NCI-H2196 treated with DMSO at 0.1 percent for 48 hours (cell line): ENCODE results near the gene GMFB.

Source experiments
- DNase-seq: peaks from one replicate; lab custom pipeline; 2025; ENCODE audit not compliant: unreplicated experiment; lab: John Stamatoyannopoulos, UW

GMFB gene

DNA sequence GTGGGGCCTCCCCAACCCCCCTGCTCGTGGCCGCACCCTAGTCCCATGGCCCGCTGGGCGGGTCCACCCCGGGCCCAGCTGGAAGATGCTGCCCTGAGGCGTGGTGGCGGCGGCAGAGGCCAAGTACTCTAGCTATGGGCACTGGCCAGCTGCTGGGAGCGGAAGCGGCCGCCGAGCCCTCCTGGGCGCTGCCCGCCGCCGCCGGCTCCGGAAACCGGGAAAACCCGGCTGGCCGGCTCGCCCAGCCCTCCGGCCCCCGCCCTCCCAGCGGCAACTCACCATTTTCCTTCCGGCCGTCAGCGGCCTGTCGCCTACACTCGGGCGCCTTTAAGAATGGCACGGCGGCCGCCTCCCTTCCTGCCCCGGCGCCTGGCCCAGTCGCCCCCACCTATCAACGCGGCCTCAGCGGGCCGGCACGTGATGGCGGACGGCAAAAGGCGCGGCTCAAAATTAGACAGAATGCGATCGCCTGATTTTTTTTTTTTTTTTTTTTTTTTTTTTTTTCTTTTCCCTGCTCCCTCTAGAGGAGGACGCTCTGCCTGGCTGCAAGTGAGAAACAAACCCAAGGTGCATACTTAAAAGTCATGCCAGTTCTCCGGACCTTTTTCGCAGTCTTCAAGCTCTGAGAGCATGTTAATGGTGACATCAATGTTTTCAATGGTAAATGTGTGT is at the start of gene GMFB:
Gene GMFB (minus strand): TSS at position 335 of the 672 bp plus-strand sequence. CDS start 53 bp downstream, at position 282.
- peak; percentile 85 for DNase-seq

DNA sequence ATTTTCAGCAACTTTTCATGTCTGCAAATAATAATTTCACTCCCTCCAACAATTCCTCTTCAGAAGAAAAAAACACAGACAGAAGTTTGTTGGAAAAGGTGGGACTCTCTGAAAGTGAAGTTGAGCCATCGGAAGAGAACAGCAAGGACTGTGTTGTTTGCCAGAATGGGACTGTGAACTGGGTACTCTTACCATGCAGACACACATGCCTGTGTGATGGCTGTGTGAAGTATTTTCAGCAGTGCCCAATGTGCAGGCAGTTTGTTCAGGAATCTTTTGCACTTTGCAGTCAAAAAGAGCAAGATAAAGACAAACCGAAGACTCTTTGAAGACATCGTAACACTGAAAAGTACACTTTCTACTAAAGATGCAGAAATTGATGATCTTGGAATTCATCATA is 49.3 kb upstream of the GMFB start:
- no peak for DNase-seq

DNA sequence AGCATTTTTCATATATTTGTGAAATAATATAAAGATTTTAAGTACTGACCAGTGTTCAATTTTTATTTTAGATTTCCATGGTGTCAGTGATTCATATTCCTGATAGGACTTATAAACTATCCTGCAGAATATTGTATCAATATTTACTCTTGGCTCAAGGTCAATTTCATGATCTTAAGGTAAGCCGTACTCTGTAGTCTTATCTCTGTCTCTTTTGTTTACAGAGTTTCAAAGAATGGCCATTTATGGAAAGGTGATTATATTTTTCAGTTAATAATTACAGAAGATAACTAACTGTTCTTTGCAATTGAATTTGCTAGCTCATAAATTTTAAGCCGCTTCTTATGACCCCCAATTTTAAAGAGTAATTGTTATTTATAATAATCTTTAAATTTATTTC is 48.9 kb upstream of the GMFB start:
- no peak for DNase-seq

DNA sequence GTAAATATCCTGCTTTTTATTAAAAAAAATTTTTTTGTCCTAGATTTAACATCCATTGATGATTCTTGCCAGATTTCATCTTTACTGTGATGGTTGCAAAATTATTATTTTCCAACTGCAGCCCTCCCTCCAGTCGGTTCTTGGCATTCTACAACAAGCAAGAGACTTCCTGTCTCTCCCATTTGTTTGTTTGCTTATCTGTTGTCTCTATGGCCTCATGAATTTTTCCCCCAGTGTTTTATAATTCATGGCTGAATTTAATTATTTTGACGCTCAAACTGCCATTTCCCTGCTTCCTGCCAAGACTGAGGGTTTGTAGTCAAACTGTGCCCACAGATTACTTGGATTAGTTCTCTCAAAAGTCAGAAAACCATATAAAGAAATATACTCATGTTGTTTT is 46.9 kb upstream of the GMFB start:
- no peak for DNase-seq

DNA sequence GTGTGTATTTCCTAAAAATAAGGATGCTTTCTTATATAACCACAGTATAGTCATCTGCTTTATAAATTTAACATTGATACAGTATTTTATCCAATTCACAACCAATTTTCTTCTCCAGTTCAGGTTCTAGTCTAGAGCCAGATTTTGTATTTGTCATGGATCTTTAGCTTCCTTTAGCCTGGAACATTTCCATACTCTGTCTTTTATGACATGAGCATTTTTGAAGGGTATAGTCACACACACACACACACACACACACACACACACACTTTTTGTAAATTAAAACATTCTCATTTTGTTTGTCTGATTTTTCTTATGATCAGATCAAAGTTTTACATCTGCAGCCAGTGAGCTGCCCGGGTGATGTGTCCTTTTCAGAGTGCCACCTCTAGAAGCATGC is 46.3 kb upstream of the GMFB start:
- DNase-seq, result no peak

DNA sequence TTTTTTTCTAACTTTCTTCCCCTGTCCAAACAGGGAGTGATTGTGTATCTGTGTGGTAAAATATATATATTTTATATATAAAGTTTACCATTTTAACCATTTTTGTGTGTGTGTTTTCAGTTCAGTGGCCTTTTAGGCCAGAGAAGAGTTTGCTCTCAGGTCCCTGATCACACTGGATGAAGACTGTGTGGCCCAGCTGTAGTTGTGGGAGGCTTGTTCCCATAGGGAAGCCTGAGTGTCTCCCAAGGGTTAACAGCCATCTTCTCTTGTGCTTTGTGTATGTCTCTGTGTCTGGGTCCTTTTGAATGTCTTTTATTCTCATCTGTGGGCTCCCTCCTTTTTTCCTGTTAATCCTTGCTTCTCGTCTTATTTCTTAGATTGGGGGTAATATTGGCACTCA is 44.3 kb upstream of the GMFB start:
- no peak for DNase-seq

DNA sequence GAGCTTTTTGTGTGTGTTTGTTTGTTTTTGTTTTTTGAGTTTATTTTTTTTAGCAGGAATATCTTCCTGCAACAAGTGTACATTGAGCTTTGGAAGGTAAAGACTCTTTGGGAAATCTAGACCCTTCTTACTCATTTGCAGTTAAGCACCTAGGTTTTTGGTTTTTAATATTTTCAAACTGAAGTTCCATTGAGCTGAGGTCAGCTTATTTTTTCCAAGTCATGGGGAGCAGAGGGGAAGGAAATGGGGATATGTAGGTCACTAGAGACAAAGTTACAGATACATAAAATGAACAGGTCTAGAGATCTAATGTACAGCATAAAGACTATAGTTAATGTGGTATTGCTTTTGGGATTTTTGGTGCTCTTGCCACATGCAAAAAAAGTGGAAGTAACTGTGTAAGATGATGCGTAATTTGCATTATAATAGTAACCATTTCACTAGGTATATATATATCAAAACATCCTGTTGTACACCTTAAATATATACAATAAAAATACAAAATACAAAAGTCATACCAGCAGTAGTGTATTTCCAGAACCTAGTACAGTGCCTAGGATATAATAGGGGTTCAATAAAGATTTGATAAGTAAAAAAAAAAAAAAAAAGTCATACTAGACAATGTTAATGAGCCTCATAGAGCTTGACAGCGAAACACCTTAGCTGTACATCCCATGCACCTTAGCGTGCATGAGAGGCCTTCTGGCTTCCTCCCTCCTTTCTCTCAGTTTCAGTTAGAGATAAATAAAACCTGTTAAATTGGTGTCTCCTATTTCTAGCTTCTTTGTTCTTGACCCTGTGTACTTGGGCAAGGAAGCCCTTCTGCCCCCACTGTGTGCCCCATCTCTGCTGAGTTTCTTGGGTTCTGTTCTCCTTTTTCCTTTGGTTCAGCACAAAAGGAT is 43.6 kb upstream of the GMFB start:
- no peak for DNase-seq

DNA sequence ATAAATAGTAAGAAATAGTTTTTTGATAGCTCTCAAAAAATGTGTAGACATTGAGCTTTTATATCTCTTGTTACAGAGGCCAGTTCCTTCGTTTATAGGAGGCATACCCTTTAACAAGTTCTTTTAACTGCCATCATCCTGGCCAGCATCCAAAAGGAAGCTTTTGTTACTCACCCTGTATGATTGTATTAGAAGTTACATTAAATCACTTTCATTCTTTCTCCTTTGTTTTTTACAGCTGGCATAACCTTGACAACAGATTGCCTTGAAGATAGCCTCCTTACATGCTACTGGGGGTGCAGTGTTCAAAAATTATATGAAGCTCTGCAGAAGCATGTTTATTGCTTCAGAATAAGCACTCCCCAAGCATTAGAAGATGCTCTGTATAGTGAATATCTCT is 41.0 kb upstream of the GMFB start:
- no peak for DNase-seq

DNA sequence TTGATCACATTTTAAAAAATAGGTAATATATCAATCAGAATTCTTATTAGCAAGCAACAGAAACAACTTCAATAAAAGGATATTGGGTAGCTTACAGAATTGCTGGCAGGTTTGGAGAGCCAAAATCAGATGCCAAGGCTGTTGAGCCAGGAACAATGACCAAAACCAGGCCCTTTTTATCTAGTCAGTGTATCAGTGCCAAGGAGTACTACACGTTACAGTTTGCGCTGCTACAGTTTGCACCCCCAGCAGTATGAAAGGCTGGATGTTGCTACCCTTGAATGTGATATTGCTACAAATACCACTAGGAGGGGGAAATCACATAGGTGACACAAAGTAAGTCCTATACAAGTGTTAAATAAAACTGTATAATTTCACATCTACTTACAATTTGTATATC is 40.2 kb upstream of the GMFB start:
- no peak for DNase-seq

DNA sequence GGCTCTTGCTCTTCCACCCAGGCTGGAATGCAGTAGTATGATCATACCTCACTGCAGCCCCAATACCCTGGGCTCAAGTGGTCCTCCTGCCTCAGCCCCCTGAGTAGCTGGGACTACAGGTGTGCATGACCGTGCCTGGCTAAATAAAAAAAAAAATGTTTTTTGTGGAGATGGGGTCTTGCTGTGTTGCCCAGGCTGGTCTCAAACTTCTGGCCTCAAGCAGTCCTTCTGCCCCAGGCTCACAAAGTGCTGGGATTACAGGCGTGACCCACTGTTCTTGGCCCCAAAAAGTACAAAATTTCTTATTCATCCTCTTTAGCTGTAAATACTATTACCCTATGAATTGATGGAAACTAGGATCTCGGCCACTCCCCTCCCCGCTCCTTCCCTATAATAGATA is 35.6 kb upstream of the GMFB start:
- no peak for DNase-seq

DNA sequence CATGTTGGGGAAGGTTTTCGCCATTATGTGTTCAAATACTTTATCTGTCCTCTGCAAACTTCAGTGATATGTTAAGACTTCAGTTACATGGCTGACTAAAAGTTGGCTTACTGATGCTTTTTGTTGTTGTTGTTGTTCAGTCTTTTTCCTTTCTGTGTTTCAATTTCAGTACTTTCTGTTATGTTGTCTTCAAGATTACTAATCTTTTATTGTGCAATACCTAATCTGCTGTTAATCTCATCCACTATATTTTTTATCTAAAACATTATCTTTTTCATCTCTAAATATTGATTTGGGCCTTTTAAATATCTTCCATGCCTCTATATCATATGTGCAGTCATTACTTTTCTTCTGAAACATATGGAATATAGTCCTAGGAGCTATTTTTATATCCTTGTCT is 27.9 kb upstream of the GMFB start:
- no peak for DNase-seq

DNA sequence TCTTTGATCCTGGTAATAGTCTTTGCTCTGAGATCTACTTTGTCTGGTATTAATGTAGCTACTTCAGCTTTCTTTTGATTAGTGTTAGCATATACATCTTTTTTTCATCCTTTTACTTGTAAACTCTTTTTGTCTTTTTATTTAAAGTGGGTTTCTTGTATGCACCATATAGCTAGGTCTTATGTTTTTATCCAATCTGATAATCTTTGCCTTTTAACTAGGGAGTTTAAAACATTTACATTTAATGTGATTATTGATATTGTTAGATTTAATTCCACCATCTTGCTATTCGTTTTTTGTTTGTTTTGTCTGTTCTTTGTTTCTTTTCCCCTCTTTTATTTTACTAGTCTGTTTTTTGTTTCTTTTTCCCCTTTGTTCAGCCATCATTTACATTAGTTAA is 26.9 kb upstream of the GMFB start:
- DNase-seq, result no peak

DNA sequence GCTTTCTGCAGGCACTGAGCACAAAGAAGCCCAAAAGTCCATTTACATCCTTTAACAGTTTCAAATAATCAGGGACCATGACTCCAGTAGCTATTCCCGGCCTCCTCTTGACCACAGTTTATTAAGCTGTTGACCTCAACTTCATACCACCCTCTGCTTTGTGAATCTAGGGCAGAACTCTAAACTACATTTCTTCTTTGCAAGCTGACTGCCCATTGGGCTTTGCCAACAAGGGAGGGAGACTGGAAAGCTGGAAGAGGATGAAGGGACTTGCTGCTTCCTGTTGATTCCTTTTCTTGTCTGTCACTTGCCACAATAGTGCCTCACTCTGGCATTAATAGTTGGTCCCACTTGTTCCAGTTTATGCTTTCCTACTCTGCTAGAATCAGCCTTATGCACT is 23.6 kb upstream of the GMFB start:
- DNase-seq, result no peak

DNA sequence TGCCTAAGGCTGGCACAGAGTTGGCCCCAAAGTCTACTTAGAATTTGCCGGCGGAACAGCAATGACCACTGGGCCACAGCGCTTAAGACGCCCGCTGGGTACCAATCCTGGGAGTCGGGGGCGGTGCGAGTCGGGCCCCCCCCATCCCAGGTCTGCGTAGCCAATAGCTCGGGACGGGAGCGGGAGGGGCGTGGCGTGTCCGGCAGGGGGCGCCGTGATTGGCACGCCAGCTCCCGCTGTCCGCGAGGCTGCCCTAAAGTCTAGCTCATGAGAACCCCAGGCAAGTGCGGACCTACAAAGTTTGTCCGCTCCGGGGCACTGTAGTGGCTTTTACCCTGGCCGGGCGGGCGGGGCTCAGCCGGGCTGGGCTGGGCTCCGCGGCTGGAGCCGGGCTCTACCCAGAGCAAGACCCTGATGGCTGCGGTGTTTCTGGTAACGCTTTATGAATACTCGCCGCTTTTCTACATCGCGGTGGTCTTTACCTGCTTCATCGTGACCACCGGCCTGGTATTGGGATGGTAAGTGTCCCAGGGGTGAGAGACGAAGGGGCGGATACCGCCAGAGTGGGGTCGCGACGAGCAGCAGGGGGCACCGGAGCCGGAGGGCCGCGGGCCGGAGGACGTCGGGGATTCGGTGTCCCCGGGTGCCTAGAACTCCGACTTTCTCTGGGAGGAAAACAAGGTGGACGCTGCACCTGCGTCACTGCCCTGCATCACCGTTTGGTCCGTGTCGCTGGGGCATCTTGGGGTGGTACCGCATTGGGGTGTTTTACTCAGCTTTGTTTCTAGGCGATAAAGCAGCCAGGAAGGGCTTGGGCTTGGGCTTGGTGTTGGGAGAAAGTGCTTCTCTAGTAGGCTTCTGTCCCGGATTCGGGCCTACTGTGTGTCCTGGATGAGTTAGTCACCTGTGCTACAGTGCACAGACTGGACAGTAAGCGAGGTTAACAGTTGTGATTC is 21.0 kb upstream of the GMFB start, which contains the start of gene CGRRF1:
Gene CGRRF1 (plus strand): TSS at position 361 of the 956 bp plus-strand sequence. CDS start 54 bp downstream, at position 415.
- DNase-seq, result peak; percentile 95

DNA sequence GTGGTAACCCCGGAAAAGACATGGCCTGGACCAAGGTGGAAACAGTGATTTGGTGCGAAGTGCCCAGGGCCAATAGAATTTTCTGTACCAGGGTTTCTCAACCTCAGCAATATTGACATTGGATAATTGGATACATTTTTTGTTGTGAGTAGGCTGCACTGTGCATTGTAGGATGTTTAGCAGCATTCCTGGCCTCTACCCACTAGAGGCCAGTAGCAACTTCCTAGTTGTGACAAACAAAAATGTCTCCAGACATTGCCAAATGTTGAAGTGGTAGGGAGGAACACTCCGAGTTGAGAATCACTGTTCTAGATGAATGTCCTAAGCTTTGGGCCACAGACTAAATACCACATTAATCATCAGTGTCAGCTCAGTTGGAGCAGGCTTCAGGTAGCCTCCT is 14.7 kb upstream of the GMFB start:
- no peak for DNase-seq

DNA sequence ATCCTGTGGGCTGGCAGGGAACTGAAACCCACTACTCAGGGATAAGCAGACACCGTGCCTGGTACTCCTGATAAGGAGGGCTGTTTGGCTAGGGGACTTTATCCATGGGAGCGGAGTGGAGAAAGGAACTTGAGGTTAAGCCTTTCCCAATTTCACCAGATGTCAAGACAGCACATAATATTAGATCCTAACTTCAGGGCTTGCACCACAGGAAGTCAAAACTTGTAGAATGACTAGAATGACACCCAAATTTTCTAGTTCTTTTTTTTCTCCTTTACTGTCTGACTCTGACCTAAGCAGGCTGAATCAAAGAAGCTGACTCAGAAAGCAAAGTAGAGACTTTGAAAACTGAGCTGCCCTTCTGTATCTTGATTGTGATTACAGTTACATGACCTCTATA is 13.8 kb upstream of the GMFB start:
- DNase-seq, result no peak

DNA sequence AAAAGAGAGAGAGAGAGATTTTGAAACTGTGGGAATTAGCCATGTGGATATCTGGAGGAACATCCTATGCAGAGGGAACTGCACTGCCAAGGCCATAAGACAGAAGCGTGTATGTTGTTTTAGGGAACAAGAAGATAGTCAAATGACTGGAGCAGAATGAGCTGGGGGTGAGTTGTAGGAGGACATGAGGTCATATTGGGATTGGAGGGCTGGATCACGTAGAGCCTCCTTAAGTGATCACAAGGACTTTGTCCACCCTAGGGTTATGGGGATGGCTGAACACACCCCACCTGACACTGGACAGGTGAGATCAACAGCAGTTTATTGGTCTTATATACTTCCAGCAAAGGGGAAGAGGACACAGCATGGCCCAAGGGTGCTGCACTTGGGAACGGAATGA is 12.7 kb upstream of the GMFB start:
- no peak for DNase-seq

DNA sequence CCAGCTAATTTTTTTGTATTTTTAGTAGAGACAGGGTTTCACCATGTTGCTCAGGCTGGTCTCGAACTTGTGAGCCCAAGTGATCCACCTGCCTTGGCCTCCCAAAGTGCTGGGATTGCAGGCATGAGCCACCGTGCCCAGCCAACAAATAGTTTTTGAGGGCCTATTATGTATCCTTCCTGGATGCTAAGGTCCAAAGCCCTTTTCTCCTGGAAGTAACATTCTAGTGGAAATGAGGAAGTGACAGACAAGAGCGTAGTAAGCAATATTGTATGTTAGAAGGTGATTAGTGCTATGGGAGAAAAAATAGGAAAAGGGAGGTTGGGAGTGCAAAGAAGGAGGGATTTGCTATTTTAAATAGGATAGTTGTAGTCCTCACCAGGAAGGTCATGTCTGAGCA is 12.0 kb upstream of the GMFB start:
- DNase-seq, result no peak

DNA sequence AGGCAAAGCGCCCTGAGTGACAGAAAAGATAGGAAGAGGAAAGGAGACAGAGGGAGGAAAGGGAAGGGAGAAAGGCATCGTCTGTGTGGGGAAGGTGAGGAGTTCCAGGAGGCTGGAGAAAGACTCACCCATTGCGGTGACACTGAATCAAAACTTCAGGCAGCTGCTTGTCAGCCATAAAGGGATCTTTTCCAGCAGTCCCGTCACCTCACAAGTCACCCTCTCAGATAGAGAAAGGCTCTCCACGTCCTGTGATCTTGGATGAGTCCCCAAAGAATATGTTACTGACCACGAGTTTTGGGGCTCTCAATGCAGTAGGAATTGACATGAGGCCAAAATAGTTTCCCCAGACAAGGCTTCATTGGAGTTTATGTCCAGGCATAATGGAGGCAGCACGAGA is 9.8 kb upstream of the GMFB start:
- no peak for DNase-seq

DNA sequence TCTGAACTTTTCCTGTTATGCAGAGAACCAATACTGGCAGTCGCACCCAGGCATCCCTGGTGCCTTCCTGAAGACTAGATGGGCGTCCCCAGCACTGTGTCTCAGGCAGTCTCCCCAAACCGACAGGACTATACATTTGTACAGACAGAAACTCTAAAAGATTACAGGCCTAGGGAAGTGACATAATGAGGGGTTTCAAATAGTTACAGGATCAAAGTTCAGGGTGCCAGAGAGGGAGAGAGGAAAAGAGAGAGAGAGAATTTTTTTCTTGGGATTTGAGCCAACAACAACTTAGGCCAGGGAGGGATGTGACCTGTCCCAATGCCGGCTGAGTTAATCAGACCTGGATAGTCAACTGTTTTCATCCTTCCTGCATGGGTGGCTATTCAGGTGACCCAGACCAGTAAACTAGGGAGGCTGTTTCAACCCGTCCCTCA is 9.3 kb upstream of the GMFB start:
- no peak for DNase-seq

DNA sequence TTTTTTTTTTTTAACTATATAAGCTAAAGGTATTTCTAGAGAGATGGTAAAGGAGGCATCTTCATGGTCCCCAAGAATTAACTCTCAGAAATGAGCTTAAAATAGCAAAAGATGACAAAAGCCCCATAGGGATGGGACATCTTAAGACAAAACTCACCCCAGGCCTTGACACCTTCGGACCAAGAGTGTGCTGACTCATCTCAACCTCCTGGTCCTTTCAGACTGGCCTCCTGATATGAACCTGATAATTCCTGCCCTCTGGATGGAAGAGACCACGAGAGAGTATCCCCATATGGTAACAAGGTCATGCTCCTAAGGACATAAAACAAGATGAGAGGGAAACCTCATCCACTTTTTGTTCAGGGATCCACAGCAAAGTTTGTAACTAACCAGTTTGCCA is 8.4 kb upstream of the GMFB start:
- DNase-seq, result no peak
